Activated CD4-positive, alpha-beta T cell treated with anti-CD3 and anti-CD28 coated beads for 1 hour (primary cell): ENCODE data around the gene PDE7B.

Experiments used
- DNase-seq: peaks from one replicate; pipeline ENCODE4 v3.0.0-alpha.2; 2020

The PDE7B gene

DNA sequence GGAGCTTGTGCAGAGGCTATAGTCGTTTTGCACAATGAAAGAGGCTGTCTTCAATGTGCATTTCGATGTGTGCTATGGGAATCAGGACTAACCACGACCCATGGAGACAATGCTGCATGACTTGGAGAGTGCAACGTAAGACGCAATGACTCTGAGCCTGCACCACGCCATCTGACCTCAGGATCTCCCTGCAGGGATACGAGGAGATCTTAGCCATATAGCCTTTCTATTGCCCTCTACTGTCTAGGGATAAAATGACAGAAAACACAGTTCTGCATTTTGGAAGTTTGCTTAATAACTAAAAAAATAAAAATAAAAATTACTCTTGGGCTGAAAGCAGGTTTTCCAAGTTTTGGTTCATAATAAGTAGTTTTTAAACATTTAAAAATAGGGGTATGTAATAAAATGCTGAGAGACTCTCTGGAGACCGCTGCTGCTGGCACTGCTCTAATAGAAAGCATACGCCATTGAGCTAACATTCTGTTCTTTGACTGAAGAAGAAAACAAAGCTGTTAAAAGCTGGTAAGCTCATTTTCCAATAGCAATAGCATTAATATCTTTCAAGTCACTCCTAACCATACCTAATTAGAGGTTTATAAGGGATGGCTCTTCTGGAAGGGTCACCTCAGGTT is 87.2 kb downstream of the PDE7B start:
- no peak for DNase-seq

DNA sequence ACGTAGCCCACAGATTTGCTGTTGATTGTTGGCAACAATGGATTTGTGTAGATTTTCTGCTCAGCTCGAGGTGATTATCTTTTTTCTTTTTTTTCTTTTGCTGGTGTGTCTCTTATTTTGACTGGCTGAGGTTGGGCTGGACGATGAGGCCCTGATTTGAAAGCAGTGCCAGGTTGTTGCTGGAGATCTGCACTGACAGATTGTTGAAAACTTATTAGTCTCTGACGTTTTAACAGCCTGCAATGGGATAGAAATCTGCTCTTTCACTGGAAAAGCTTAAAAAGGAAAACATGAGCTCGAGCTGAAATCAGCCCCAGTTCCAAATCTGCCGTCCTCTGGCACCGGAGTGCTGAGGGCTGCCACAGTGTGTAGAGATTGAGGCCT is 87.7 kb downstream of the PDE7B start:
- DNase-seq: no peak

- DNase-seq: no peak
These were observed 89.2 kb downstream of the PDE7B start for GRCh38 chr6:135940616-135941167.

DNA sequence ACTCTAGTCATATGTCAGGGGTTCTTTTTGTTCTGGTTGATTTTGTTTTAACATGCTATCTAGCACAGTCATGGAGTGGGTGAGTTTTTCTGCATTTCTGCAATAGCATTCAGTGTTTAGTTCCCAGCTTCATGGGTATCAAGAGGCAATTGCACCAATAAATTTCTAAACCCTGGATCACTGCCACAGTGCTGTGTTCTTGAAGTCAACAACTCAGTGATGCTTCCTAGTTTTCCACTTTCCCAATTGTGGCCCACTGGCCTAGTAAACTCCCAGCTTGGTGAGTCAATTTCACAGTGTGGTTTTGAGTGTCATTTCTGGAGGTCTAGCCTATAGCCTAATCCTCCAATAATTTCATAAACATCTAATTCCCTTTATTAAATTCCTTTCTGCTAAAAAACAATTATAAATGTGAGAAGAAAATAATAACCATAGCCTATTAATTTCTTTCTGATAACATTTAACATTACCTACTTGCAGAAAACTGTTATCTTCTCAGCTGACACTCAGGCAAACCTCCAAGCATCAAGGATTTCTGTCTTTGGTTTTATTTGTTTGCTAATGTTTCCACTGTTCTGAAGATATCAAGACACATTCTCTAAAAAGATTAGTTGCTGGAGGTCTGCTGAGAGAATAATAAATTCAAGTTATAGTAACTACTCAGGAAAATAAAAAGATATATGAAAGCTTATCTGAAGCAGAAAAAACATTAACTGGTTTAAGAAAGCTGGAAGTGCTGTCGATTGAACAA is 89.9 kb downstream of the PDE7B start:
- no peak for DNase-seq

DNA sequence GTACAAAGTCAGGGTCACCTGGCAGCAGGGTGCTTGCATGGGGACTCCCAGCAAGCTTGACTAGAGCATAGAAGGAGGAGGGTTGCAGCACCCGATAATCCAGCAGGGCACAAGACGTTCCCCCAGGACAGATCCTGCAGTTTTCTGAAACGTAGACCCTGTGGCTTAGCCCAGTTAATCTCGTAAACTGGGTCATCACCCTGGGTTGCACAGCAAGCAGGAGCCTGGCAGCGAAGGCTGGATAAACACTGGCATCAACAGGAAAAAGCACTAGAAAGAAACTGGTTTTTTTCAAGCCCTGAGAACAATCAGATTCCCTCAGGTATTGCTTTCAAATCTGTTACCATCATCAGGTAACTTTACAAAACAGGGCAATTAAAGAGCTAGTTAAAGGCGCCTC is 92.6 kb downstream of the PDE7B start:
- no peak for DNase-seq

DNA sequence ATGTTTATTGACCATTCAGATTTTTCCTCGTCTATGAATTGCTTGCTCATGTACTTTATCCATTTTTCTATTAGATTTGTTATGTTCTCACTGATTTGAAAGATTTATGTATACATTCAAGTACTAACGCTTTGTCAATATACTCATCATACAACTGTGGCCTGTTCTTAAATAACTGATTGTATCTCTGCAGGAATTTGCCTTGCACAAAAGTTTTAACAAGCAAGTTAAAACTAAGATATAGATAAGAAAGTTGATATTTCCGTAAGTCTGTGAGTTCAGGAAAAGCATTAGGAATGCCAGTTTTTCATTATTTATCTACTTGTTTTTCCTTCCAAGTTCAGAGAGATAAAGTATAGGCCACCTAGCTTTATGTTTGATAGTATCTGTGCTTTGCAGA is 95.2 kb downstream of the PDE7B start:
- DNase-seq: no peak

GRCh38 chr6:135950669-135951068 is 99.2 kb downstream of the PDE7B start:
- no peak for DNase-seq

DNA sequence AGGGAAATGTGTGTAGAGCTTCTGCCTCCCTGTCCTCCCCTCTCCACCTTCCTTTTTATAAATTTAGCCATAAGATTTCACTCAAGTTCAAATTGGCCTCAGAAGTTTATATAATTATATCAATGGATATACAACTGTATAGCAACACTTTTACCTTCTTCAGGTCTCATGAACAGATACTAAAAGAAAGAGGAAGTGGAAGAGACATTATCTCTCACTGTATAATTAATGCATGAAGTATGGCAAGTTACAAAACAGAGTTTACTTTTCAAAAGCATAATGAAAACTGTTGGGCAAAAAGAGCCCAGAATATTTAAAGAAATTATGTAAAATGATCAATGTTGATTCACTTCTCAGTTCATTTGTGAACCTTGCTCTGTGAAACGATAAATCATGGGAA is 99.7 kb downstream of the PDE7B start:
- no peak for DNase-seq

DNA sequence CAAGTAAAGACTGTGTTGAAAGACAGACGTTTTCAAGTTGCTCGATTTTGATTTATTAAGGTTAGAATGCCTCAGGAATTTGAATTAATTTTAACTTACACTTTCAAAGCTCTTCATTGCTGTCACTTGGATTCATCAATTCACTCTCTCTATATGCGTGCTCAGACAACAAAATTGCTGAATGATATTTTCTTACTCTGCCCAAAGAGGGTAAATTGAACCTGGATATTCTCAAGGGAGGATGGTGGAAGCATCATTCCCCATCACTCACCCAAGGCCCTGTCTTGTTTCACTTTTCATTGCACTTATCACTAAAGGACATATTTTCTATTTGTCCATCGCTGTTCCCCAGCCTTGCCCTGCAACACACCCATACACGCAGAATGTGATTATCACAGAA is 102.3 kb downstream of the PDE7B start:
- no peak for DNase-seq

DNA sequence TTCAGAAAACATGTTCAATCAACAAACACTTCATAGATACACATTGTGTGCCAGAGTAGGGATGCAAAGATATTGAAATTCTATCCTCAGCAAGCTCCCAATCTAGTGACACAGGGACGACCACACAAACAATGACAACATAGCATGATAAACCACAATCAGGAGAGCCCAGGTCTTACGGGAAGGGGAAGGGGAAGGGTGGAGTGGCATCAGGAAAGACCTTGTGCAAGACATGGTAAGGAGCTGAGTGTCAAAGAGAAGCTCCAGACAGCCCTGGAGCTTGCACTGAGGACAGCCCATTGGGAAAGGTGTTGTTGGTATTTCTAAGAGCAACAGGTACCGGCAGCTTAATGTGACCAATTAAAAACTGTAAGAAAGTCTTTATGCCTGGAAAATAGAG is 103.6 kb downstream of the PDE7B start:
- no peak for DNase-seq

DNA sequence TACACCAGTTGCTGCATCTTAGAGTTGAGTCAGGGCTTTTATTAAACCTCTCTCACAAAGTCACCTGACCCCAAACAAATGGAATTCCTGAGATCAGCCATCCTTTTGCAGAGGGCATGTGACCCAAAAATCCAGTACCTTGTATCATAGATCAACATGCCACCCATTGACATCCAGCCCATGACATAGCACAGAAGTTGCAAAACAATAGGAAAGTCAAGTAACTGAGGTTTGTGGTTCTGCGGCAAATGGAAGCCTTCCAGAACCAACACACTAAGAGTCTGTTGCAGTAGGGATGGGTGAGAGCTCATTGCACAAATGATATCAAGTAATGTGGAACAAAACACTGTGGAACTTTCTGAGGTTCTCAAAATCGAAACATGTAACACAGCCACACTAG is 111.2 kb downstream of the PDE7B start:
- no peak for DNase-seq

- DNase-seq: no peak
These were observed 119.2 kb downstream of the PDE7B start for GRCh38 chr6:135970750-135971149.

GRCh38 chr6:135971351-135971750 is 119.8 kb downstream of the PDE7B start:
- DNase-seq: no peak

DNA sequence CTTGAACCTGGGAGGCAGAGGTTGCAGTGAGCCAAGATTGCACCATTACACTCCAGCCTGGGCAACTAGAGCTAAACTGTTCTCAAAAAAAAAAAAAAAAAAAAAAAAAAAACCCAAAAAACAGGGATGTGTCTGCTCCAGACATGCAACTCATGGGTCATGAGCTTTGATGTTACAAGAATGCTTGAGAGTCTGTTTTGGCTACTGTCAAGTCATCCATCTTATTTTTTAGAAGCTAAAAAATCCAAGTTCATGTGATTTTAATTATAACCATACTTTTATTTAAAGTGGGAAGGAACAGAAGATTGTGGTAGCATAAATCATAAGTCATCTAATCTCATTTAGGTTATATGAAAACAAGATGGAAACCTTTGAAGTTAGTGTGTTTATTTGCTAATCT is 120.6 kb downstream of the PDE7B start:
- DNase-seq: no peak

DNA sequence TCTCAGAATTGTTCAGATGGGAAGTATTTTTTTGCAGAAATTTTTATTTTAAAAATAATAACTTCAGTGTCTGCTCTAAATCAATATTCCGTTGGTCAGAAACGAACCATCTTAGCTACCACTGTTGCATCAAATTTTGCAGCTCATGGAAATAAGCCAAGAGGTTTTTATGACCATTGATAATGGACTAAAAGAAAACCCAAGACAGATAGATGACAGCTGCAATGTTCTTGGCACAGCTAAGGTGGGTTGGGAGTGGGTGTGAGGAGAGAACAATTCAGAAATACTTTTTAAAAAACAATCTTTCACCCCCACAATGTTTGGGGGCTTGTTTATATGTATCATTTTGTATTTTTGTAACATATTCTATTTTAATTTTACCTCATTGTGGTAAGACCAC is 121.1 kb downstream of the PDE7B start:
- no peak for DNase-seq

DNA sequence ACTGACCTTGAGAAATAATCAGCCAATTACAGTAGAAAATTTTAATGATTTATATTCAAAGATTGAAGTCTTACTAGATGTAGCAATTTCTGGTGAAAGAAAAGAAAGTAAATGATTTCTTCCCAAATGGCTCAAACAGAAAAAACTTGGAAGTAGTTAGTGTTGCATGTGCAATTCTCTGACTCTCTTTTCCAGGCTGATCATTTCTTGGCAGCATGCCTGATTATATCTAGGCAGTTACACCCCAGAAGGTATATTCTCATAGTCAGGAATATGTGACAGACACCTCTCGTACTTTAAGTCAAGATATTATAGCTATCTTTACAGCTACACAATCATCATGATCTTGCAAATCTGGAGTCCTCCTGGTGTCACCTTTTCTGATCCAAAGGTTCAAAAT is 122.9 kb downstream of the PDE7B start:
- DNase-seq: no peak

DNA sequence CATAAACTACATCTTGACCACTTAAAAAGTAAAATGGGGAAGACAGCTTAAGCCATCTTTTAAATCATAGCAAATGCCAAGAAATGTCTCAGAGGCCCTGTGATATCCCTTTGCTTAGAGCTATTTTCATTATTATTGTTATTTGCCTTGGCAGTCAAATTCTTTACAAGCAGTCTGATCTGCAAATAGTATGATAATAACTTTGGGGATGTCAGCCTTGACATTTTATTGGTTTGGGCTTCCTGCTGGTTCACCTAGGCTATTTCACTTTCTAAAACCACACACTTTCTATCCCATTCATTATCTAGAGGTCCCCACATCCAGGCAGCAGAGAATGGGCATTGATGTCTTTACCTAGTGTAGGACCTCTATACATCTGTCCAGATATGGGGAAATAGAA is 125.1 kb downstream of the PDE7B start:
- no peak for DNase-seq

DNA sequence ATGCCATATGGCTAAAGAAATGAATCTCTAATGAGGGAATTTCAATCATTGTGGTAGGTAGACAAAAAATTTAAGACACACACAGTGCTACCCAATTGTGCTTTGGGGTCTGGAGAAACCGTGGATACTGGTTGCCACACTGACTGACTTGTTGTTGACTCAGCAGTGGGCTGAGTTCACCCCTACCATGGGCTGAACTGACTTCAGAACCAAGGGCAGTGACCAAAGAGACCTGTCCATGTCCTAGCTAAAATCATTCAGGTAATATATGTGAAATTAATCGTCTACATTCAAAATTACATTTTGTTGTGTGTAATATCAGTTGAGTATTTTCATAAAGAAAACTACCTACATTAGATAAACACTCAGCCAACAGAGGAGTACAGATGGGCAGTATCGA is 131.6 kb downstream of the PDE7B start:
- DNase-seq: no peak

DNA sequence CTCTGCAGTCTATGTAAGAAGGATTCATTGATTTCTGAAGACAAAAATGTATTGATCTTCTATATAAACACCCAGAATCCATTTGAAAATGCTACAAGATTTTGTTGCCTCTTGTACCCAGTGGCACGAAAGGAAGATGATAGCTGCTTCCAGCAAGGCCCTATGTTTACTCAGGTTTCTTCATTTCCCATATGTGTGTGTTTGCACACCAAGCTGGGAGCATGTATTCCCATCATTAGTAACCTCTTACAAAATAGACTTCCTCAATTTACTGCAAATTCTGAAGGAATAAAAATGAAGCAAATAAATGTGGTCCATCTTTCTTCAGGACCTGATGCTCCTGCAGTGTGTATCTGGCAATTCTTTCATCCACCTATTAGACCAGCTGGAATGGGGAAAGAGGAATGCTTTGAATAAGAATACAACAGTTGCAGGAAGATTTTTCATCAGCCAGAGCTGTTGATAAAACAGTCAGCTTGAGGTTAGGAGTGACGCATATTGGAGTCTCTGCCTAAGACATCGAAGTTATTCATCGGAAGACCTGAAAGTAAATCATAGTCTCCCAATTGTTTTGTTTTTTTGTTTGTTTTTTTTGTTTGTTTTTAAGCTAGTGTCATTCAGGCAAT is 132.3 kb downstream of the PDE7B start:
- DNase-seq: no peak

GRCh38 chr6:135985471-135985870 is 134.0 kb downstream of the PDE7B start:
- DNase-seq: no peak

- DNase-seq: no peak
These were observed 135.7 kb downstream of the PDE7B start for GRCh38 chr6:135987226-135987625.

DNA sequence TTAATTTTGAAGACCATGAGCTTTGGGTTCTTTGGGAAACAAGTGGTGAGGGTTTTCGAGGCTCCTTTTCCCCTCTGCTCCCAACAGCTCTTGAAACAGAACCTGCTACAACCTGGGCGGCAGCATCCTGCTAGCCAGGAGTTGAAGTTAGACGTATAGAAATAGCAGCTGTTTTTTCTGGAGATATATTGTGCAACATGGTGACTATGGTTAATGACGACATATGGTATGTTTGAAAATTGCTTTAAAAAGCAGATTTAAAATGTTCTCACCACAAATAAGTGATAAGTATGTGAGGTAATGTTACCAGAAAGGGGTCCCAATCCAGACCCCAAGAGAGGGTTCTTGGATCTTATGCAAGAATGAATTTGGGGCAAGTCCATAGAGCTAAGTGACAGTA is 138.9 kb downstream of the PDE7B start:
- no peak for DNase-seq

DNA sequence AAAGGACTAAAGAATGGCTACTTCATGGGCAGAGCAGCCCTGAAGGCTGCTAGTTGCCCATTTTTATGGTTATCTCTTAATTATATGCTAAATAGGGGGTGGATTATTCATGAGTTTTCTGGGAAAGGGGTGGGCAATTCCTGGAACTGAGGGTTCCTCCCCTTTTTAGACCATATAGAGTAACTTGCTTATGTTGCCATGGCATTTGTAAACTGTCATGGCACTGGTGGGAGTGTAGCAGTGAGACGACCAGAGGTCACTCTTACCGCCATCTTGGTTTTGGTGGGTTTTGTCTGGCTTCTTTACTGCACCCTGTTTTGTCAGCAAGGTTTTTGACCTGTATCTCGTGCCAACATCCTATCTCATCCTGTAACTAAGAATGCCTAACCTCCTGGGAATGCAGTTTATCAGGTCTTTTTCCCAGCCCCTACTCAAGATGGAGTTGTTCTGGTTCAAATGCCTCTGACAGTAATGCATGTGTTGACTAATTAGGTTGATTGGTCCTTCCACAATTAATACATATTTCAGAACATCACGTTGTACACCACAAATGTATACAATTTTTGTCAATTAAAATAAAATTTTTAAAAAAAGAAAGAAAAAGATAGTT is 139.5 kb downstream of the PDE7B start:
- DNase-seq: no peak

DNA sequence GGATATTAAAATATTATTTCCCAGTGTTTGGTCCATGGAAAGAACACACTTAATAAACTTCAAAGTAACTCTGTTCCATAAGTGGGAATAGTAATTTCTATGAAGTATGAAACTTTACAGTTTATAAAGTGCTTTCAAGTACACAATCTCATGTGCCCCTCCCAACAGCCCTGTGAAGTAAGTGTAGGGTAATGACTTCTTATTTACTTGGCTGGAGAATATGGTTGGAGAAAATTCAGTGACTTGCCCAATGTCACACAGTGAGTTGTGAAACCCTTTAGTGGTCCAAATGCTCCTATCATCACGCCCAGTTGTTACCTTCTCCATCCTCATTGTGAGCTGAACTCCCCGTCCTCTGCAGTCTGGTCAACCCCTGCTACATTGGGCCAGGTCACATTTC is 141.2 kb downstream of the PDE7B start:
- DNase-seq: no peak
